Stimulated activated CD4-positive, alpha-beta T cell treated with anti-CD3 and anti-CD28 coated beads, Interleukin-12 subunit alpha, Interleukin-12 subunit beta, amount 100 ng/mL, for 4 hours (primary cell): ENCODE measurements around the gene TRNP1.

ENCODE experiments used
- DNase-seq: peaks from one replicate; pipeline ENCODE4 v3.0.0-alpha.2; 2020

The TRNP1 gene

DNA sequence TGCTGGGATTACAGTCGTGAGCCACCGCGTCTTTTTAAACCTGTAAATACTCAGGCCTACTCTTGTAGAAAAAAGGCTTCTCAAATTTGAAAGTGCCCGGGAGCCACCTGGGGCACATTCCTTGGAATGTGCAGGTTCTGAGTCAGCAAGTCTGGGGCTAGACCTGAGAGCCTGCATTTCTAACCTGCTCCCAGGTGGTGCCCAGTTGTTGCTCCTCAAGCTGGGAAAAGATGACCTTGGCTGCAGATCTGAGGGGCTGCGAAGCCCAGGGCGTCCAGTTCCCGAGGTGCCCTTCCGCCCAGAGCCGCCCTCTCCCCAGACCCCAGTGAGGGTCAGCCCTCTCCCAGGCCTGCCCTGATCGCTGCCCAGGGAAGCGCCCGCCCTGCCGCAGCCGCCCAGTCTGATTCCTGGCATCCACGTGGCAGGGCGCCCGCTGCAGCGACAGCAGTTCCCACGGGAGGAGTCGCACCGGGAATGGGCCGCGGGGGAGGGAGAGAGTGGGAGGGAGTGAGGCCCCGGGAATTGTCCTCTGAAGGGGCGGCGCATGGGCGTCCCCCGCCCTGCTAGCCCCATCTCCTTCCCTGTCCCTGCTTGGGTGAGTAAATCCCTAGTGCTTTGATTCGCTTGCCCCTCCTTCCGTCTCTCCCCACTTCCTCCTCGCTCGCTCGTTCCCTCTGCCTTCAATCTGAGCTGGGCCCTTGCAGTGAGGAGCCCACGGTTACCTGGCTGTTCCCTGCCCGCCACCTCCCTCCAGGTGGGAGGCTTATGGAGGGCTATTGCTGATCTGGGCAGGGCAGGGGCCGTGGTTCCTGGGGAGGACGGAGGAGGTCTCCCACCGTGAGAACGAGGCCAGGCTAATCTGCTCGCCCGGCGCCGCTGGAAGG is 38.0 kb downstream of the TRNP1 start:
- no peak for DNase-seq

DNA sequence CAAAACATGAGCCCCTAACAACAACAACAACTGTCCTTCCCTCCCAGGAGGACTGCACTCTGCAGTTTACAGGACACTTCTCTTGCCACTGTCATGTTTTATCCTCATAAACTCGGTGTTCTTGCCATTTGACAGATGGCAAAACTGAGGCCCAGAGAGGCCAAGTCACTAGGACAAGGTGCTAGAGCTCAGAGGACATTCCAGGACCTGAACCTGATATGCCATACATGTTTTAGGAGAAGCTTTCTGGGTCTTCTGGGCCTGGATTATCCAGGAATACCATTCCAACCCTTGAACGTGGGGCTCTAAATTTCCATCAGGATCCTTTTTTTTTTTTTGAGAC is 38.6 kb downstream of the TRNP1 start:
- no peak for DNase-seq

DNA sequence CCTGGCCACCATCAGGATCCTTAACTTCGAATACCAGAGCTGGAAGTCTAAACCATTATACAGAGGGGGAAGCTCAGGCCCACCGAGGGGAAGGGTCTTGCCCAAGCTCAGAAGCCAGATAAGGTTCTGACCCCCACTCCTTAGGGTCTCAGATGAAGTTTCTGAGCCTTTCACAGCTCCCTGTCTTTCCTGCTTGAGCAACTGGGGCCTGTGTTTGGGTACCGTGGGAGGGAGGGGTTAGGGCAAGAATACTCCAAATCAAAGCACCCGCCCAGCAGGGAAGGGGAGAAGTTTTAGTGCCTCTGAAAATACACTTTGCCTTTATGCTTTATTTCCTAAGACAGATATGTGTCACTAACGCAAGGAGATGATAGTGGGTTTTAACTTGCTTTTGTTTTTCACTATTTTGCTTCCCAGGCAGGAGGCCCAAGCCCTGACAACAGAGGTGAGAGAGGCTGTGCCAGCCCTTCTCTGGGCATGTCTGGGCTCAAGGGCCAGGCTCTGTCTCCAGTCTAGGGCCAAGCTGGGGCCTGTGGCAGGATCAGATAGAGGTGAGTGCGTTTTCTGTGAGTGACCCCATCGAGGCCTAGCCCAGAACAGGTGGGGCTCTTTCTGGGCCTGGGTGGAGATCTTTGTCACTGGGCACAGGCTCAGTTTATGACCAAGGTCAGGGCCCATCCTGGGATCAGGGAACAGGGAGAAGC is 39.7 kb downstream of the TRNP1 start:
- no peak for DNase-seq

DNA sequence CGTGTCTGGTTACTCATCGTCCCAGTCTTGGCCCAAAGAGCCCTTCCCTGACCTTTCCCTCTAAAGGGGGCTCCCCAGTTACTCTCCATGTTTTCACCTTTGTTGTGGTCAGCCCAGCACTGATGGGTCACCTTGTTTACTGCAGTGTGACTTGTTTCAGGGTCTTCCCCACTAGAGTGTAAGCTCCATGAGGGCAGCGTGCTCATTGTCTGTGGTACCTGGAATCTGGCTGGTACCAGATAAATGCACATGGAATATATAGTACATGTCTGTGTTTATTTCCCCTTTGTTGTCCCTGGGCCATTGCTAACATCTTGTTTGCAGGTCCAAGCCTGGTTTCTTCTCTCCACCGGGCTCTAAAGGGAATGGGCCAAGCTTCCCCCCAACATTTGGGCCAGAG is 41.9 kb downstream of the TRNP1 start:
- DNase-seq: no peak

DNA sequence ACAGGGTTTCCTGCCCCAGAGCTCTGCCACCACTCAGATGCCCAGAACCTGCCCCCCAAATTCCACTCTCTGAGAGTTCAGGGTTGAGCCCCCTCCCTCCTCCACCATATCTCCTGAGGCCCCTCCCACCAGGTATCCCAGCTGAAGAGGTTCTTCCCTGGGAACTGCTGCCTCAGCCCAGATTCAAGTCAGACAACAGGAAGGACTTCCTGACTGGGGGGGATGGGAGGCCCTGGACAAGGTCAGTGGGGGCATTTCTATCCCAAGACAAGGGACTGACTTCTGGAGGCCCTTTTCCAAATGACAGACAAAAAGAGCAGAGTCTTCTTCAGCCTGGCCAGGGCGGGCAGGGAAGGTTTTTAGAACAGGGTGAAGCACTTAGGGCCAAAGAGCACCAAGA is 43.2 kb downstream of the TRNP1 start:
- DNase-seq: no peak

DNA sequence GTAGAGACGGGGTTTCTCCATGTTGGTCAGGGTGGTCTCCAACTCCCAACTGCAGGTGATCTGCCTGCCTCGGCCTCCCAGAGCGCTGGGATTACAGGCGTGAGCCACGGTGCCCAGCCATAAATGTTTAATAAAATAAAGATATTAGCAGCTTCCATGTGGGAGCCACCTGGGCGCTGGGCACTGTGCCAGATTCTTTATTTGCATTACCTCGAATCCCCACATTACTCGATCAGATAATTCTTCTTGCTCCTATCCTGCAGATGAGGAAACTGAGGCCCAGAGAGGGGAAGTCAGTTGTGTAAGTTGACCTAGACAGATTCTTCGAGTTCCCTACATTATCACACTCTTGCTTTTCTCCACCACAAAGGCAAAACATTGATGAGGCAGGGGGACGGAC is 44.0 kb downstream of the TRNP1 start:
- no peak for DNase-seq

DNA sequence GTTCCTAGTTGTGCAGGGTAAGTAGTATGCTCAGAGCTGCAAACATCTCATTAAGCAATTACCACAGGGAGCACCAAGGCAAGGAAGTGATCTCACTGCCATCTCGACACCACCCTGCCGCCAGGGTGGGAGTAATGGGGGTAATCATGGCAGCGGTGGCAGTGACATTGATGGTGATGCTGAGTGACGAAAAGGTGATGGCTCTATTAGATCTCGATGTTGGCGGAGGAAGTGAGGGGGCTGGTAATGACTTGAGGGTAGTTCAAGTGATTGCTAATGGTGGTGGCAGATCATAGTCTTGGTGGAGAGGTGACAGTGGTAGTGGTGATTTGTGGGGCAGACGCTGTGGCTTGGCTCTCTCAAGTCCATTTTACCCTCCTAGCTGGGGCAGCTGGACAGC is 44.5 kb downstream of the TRNP1 start:
- DNase-seq: no peak

DNA sequence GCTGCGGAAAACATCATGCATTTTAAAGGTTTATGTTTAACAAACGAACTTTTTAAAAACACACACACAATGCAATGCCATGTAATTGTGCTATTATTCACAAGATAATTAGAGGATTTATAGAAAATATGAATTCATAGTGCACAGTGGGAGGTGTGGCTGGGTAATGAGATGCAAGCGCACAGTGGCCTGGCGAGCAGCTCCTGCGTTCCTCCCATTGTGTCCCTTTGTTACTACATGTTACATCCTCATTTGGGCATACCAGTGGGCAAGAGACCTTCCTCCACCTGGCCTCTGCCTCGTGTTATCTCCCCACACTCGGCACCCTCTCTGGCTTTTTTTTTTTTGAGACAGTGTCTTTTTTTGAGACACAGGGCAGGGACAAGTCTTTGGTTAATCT is 49.2 kb downstream of the TRNP1 start:
- no peak for DNase-seq

DNA sequence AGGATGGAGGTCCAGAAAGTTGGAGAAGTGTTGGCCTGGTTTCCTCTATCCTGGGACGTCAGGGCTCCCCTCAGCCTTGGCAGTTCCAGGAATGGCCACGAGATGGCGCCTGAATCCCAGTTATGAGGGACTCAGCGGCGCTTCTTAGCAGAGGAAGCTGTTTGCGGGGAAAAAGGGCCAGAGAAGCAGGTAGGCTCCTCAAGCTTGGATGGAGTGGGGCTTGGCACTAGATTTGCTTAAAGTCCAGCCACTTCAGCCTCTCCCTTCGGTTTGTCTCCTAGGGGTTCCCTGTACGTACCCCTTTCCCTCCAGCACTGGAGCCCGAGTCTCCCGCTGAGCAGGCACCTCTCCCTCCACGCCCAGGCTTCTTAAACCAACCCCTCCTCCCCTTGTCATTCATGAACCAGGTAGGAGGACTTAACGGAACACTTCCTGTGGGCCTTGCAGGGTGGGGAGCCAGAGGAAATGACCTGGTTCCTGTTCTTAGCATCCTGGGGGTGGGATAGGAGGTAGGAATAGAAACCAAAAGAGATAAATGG is 51.2 kb downstream of the TRNP1 start:
- peak; percentile 95 for DNase-seq

DNA sequence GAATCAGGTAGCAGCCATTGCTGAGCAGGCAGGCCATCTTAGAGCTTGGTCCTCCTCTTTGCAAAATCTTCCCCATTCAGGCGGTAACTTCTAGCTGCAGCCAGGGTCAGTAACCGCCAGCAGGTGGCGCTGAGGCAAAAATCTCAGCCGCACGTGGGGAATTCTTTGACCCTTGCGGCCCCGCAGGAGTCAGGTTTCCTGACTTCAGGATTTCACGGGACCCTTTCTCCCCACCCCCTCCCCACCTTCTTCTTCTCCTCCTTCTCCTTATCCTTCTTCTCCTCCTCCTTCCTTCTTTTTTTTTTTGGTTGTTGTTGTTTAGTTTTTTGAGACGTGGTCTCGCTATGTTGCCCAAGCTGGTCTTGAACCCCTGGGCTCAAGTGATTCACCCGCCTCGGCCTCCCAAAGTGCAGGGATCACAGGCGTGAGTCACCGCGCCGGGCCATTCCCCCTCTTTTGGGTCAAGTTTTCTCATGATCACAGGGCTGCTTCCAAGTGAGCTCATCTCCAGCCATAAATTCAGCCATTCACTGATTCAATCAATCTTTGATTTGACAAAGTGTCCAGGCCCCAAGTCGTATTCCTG is 52.6 kb downstream of the TRNP1 start:
- DNase-seq: peak; percentile 68

DNA sequence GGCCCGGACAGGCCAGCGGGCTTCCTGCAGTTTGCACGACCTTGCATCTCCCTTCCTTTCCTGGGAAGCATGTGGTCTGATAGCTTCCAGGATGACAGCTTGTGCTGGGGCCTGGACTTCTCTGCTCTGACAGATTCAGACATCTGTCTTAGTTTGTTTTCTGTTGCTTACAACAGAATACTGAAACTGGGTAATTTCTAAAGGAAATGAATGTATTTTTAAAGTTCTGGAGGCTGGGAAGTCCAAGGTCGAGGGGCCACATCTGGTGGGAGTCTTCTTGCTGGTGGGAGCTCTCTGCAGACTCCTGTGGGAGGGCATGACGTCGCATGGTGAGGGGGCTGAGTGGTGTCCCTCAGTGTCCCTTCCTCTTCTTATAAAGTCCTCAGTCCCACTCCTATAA is 54.4 kb downstream of the TRNP1 start:
- no peak for DNase-seq

DNA sequence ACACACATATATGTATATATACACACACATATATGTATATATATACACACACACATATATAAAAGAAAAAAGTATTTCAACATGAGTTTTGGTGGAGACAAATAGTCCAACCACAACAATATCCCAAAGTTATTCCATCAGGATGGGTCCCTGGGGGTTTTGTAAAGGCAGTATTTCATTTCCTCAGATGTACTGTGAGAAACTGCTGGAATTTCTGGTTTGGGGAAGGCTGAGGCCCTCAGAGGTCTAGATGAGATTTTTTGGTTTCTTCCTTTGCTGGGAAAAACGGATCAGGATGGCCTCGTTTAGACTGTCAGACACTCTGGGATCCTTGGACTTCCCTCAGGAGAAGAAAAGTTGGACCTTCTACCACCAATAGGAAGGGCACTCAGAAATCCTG is 55.6 kb downstream of the TRNP1 start:
- DNase-seq: no peak

DNA sequence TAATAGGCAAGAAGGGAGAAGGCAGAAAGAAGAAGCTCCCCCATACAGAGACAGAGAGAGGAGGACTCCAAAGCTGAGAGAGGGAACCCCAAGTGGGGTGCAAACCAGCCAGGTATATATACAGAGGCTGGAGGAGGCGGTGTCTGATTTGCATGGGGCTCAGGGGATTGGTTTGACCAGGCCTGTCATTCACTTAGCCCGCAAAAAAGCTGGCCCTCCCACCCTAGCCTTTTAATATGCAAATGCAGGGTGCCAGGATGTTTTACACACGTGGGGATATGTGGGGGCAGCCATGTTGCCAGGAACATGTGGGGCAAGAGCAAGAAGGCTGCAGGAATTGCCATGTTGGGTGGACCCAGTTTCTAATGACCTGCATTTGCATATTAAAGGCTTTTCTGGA is 56.1 kb downstream of the TRNP1 start:
- no peak for DNase-seq
